ENCODE data around the gene SND1.

Gene SND1

GRCh38 chr7:127888825-127889224 is 236.8 kb downstream of the SND1 start:
- no peaks in the 10 kb centered on the region for H3K27me3 ChIP-seq (ENCODE audit: control insufficient read depth, low read length)
- no peaks in the 10 kb centered on the region for H3K79me2 ChIP-seq (ENCODE audit: control insufficient read depth, low read length)
- TF ChIP-seq EZH2phosphoT487 (IDR thresholded peaks at IDR 0.05; ENCODE audit: borderline replicate concordance, low read length), result no peak
- H3F3A ChIP-seq (ENCODE audit: control insufficient read depth, insufficient read depth), result no peaks in the 10 kb centered on the region
- H3K36me3 ChIP-seq (ENCODE audit: control insufficient read depth, low read length), result peaks cover 57% of the 10 kb centered on the region
- H4K20me1 ChIP-seq (ENCODE audit: control insufficient read depth, insufficient read depth, low read depth, low read length), result no peaks in the 10 kb centered on the region; the same call in 1 of the 2 replicates
- H3K9me3 ChIP-seq (ENCODE audit: control insufficient read depth, insufficient read depth, low read length), result no peaks in the 10 kb centered on the region
- H3K27ac ChIP-seq (ENCODE audit: low read depth, low read length), result no peak overlapping the region
- no peak overlapping the region for H3K4me3 ChIP-seq (ENCODE audit: low read length)
- no peak overlapping the region for H3K4me2 ChIP-seq (ENCODE audit: low read length)
- no peaks in the 10 kb centered on the region for H3K9me2 ChIP-seq (replicated peaks; ENCODE audit: control insufficient read depth, low read length)
- H3K4me1 ChIP-seq (ENCODE audit: control insufficient read depth, low read length), result no peaks in the 10 kb centered on the region

- no peaks in the 10 kb centered on the region for H3K79me2 ChIP-seq (ENCODE audit: control insufficient read depth, low read length)
- no peaks in the 10 kb centered on the region for H3K9me3 ChIP-seq (ENCODE audit: control insufficient read depth, insufficient read depth, low read length)
These were observed 237.7 kb downstream of the SND1 start for GRCh38 chr7:127889677-127890076.

GRCh38 chr7:127890726-127891125 is 238.7 kb downstream of the SND1 start:
- no peak overlapping the region for H3K27ac ChIP-seq (ENCODE audit: low read depth, low read length)
- H3K4me1 ChIP-seq (ENCODE audit: control insufficient read depth, low read length), result no peaks in the 10 kb centered on the region
- no peaks in the 10 kb centered on the region for H3K9me2 ChIP-seq (replicated peaks; ENCODE audit: control insufficient read depth, low read length)
- peaks cover 60% of the 10 kb centered on the region for H3K36me3 ChIP-seq (ENCODE audit: control insufficient read depth, low read length)
- no peak overlapping the region for H3K4me3 ChIP-seq (ENCODE audit: low read length)
- no peaks in the 10 kb centered on the region for H3K27me3 ChIP-seq (ENCODE audit: control insufficient read depth, low read length)
- no peaks in the 10 kb centered on the region for H3F3A ChIP-seq (ENCODE audit: control insufficient read depth, insufficient read depth)
- H3K9me3 ChIP-seq (ENCODE audit: control insufficient read depth, insufficient read depth, low read length), result no peaks in the 10 kb centered on the region
- H4K20me1 ChIP-seq (ENCODE audit: control insufficient read depth, insufficient read depth, low read depth, low read length), result no peaks in the 10 kb centered on the region; the same call in 1 of the 2 replicates
- no peaks in the 10 kb centered on the region for H3K79me2 ChIP-seq (ENCODE audit: control insufficient read depth, low read length)
- TF ChIP-seq CTCF (IDR thresholded peaks at IDR 0.05; ENCODE audit: low read depth, low read length, poor library complexity, severe bottlenecking) (no peak), EZH2phosphoT487 (IDR thresholded peaks at IDR 0.05; ENCODE audit: borderline replicate concordance, low read length) (no peak)
- no peak overlapping the region for H3K4me2 ChIP-seq (ENCODE audit: low read length)

More at GRCh38 chr7:127889677-127890076, 237.7 kb downstream of the SND1 start:
- H3K36me3 ChIP-seq (ENCODE audit: control insufficient read depth, low read length), result peaks cover 58% of the 10 kb centered on the region
- H3K4me2 ChIP-seq (ENCODE audit: low read length), result no peak overlapping the region
- no peaks in the 10 kb centered on the region for H3F3A ChIP-seq (ENCODE audit: control insufficient read depth, insufficient read depth)
- H3K4me3 ChIP-seq (ENCODE audit: low read length), result no peak overlapping the region
- no peaks in the 10 kb centered on the region; the same call in 1 of the 2 replicates for H4K20me1 ChIP-seq (ENCODE audit: control insufficient read depth, insufficient read depth, low read depth, low read length)
- no peak overlapping the region for H3K27ac ChIP-seq (ENCODE audit: low read depth, low read length)
- H3K4me1 ChIP-seq (ENCODE audit: control insufficient read depth, low read length), result no peaks in the 10 kb centered on the region
- TF ChIP-seq CTCF (IDR thresholded peaks at IDR 0.05; ENCODE audit: low read depth, low read length, poor library complexity, severe bottlenecking) (no peak), EZH2phosphoT487 (IDR thresholded peaks at IDR 0.05; ENCODE audit: borderline replicate concordance, low read length) (no peak)
- no peaks in the 10 kb centered on the region for H3K27me3 ChIP-seq (ENCODE audit: control insufficient read depth, low read length)
- no peaks in the 10 kb centered on the region for H3K9me2 ChIP-seq (replicated peaks; ENCODE audit: control insufficient read depth, low read length)

GRCh38 chr7:127891144-127891543 is 239.2 kb downstream of the SND1 start:
- no peaks in the 10 kb centered on the region for H3K27me3 ChIP-seq (ENCODE audit: control insufficient read depth, low read length)
- no peaks in the 10 kb centered on the region for H3K79me2 ChIP-seq (ENCODE audit: control insufficient read depth, low read length)
- no peak overlapping the region for H3K4me2 ChIP-seq (ENCODE audit: low read length)
- no peaks in the 10 kb centered on the region; the same call in 1 of the 2 replicates for H4K20me1 ChIP-seq (ENCODE audit: control insufficient read depth, insufficient read depth, low read depth, low read length)
- H3K4me1 ChIP-seq (ENCODE audit: control insufficient read depth, low read length), result no peaks in the 10 kb centered on the region
- no peaks in the 10 kb centered on the region for H3K9me2 ChIP-seq (replicated peaks; ENCODE audit: control insufficient read depth, low read length)
- no peaks in the 10 kb centered on the region for H3F3A ChIP-seq (ENCODE audit: control insufficient read depth, insufficient read depth)
- H3K4me3 ChIP-seq (ENCODE audit: low read length), result no peak overlapping the region
- TF ChIP-seq EZH2phosphoT487 (IDR thresholded peaks at IDR 0.05; ENCODE audit: borderline replicate concordance, low read length) (no peak), CTCF (IDR thresholded peaks at IDR 0.05; ENCODE audit: low read depth, low read length, poor library complexity, severe bottlenecking) (no peak)
- no peaks in the 10 kb centered on the region for H3K9me3 ChIP-seq (ENCODE audit: control insufficient read depth, insufficient read depth, low read length)
- H3K36me3 ChIP-seq (ENCODE audit: control insufficient read depth, low read length), result peaks cover 64% of the 10 kb centered on the region
- H3K27ac ChIP-seq (ENCODE audit: low read depth, low read length), result no peak overlapping the region
